Transverse colon (tissue), 4 donors: Measurements from ENCODE around the gene FLVCR2. TPM values are rescaled to one million over a fixed set of nuclear protein-coding genes. Genes with fewer than 3 reads are reported as not detected.

ENCODE experiments used
- DNase-seq: peaks from one replicate; pipeline ENCODE4 v3.0.0-alpha.2; 2019
- H3K27ac ChIP-seq, 4 donors: fragments of 200-600 bp; sonication (generic); 2 replicates each; pipeline ENCODE4 v1.5.1; 2016 to 2018; ENCODE audit warnings: inconsistent platforms in 4 of 4
- H3K27me3 ChIP-seq: fragments of 200-600 bp; sonication (generic); 2 replicates; pipeline ENCODE4 v1.5.1; 2017; ENCODE audit warnings: inconsistent platforms
- H3K36me3 ChIP-seq, 4 donors: fragments of 200-600 bp; sonication (generic); 2 replicates each; pipeline ENCODE4 v1.5.1; 2017 to 2019; ENCODE audit warnings: inconsistent platforms in 4 of 4
- H3K4me1 ChIP-seq, 4 donors: fragments of 200-600 bp; sonication (generic); 2 replicates each; pipeline ENCODE4 v1.5.1; 2017 to 2020; ENCODE audit warnings: inconsistent platforms in 4 of 4
- H3K4me3 ChIP-seq, 4 donors: fragments of 200-600 bp; sonication (generic); 1 replicate in 1 of 4; 2 replicates in 3 of 4; pipeline versions ENCODE4 v1.5.1 to v1.6.1; 2017 to 2019; ENCODE audit warnings: inconsistent platforms in 4 of 4
- H3K9me3 ChIP-seq, 2 donors: fragments of 200-600 bp; sonication (generic); 2 replicates each; pipeline ENCODE4 v1.5.1; 2017 to 2019; ENCODE audit warnings: inconsistent platforms in 2 of 2
- EP300 ChIP-seq: sonication (generic); formaldehyde crosslinking; IDR thresholded peaks from one replicate; pipeline ENCODE4 v1.6.1; 2017; ENCODE audit warnings: antibody characterized with exemption, low read depth
- POLR2A ChIP-seq: fragments of 450-650 bp; IDR thresholded peaks from one replicate; pipeline ENCODE4 v1.6.1; 2016; ENCODE audit warnings: antibody characterized with exemption, mild to moderate bottlenecking, moderate library complexity
- POLR2AphosphoS5 ChIP-seq, 3 donors: sonication (generic); formaldehyde crosslinking; IDR thresholded peaks; one replicate each; pipeline ENCODE4 v1.6.1; 2016; ENCODE audit warnings: antibody characterized with exemption in 3 of 3
- WGBS, 2 donors: methylation state at CpG; one replicate each; pipeline ENCODE4 v1.1.5; 2018; ENCODE audit warnings: low coverage in 1 of 2; 5-methylcytosine and 5-hydroxymethylcytosine counted together
- in situ Hi-C, 4 donors: fragments of 200-750 bp; cut with MboI; loops; one replicate each; pipeline versions ENCODE4 v1.15.0 to v1.15.1; 2017; ENCODE audit warnings: low sequenced_read_pairs in 3 of 4, low pct_ligation_motif_present in 1 of 4, low pct_unique_long_range_greater_than_20kb in 1 of 4
- intact Hi-C: fragments of 100-400 bp; cut with DNase I; formaldehyde crosslinking; loops from one replicate; pipeline ENCODE4 v1.15.1; 2023; ENCODE audit warnings: low total_unique reads
- total RNA-seq, 4 donors: library from RNA; depleted of rRNA; stranded (reverse); fragments of >200 nt; gene quantifications; one replicate each; pipeline ENCODE4 v1.1.0, GENCODE V29; 2016
- TF ChIP-seq, protein P1 (sequence below), 5 experiments: fragments of 200-600 bp in 3 of 5; fragments of 450-650 bp in 2 of 5; sonication (generic) in 3 of 5; IDR thresholded peaks; 1 replicate in 2 of 5; 2 replicates in 3 of 5; pipeline ENCODE4 v1.5.1; 2016 to 2017; ENCODE audit warnings: antibody characterized with exemption in 5 of 5, inconsistent platforms in 3 of 5, mild to moderate bottlenecking in 2 of 5, moderate library complexity in 1 of 5

Gene FLVCR2
- total RNA-seq, 4 donors from 2014 or later: 6.2 to 54.5 (median 45.0) TPM

GRCh38 chr14:75614179-75614578, 35.8 kb downstream of the FLVCR2 start:
- H3K27ac ChIP-seq: peak overlapping the region; percentile 18 to 43 (median 34)
- H3K4me3 ChIP-seq: no peak overlapping the region
- peaks cover 0 to 14% (median 0%) of the 10 kb centered on the region in 4 donors for H3K4me1 ChIP-seq
- no peaks in the 10 kb centered on the region for H3K9me3 ChIP-seq
- TF ChIP-seq EP300 (no peak), POLR2AphosphoS5 (IDR thresholded peaks at IDR 0.05) (no peak), POLR2A (no peak)
- TF ChIP-seq, protein P1, sequence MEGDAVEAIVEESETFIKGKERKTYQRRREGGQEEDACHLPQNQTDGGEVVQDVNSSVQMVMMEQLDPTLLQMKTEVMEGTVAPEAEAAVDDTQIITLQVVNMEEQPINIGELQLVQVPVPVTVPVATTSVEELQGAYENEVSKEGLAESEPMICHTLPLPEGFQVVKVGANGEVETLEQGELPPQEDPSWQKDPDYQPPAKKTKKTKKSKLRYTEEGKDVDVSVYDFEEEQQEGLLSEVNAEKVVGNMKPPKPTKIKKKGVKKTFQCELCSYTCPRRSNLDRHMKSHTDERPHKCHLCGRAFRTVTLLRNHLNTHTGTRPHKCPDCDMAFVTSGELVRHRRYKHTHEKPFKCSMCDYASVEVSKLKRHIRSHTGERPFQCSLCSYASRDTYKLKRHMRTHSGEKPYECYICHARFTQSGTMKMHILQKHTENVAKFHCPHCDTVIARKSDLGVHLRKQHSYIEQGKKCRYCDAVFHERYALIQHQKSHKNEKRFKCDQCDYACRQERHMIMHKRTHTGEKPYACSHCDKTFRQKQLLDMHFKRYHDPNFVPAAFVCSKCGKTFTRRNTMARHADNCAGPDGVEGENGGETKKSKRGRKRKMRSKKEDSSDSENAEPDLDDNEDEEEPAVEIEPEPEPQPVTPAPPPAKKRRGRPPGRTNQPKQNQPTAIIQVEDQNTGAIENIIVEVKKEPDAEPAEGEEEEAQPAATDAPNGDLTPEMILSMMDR (IDR thresholded peaks at IDR 0.05): no peak
- WGBS, 2 donors: 40 to 65% methylated on average over 3 to 4 of the region's 4 CpGs
- H3K27me3 ChIP-seq: no peaks in the 10 kb centered on the region
- in situ Hi-C loops: no loop called here
- no peak for DNase-seq
- intact Hi-C loops: no loop called here
- no peaks in the 10 kb centered on the region for H3K36me3 ChIP-seq

DNA sequence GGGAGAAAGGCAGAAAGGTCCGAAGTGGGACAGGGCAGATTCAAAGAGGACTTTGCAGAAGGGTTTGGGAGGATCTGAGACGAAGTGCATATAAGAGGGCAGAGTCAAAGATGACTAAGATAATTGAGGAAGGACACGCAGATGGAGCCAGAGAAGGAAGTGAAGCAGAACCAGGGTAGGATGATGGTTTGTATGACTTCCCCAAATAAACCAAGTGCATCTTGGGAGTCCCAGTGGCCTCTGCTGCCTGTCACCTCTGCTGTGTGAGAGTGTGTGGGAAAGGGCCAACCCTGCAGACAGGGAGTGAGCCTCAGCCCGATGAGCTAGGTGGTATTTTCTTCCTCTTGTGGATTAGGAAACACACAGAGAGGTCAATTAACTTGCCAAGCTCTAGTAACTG, 36.8 kb downstream of the FLVCR2 start:
- Histone ChIP-seq H3K4me3 (no peak overlapping the region), H3K4me1 (peaks cover 0 to 12% (median 0%) of the 10 kb centered on the region in 4 donors), H3K27ac (peak overlapping the region; percentile 18 to 43 (median 34)), H3K27me3 (no peaks in the 10 kb centered on the region), H3K9me3 (no peaks in the 10 kb centered on the region), H3K36me3 (no peaks in the 10 kb centered on the region)
- no peak for DNase-seq
- in situ Hi-C loops (no loop called here), intact Hi-C loops (no loop called here)
- TF ChIP-seq, protein P1 (IDR thresholded peaks at IDR 0.05): no peak
- peak in 2 of 3 donors; percentile 16 to 38 for TF ChIP-seq POLR2AphosphoS5 (IDR thresholded peaks at IDR 0.05)
- 64 to 83% methylated on average over 3 to 4 of the region's 4 CpGs for WGBS, 2 donors

DNA sequence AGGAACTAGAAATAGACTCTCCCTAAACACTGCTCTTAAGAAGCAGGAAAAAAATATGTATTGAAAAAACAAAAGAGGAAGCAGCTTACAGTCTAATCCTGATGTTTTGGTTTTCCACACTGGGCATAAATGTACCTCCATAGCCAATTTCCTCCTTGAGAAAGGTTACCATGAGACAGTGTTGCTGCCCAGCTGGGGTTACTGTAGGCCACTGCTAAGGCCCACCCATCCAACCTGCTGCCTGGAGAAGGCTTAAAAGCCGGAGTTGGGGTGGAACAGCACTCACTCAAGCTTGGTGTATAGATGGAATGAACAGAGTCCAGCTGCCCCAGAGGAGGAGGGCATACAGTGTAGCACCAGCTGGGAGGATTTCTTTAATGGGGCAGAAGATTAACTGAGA, 41.1 kb downstream of the FLVCR2 start:
- intact Hi-C loops: no loop called here
- H3K27ac ChIP-seq: peak overlapping the region in 2 of 4 donors; percentile 16 to 25

DNA sequence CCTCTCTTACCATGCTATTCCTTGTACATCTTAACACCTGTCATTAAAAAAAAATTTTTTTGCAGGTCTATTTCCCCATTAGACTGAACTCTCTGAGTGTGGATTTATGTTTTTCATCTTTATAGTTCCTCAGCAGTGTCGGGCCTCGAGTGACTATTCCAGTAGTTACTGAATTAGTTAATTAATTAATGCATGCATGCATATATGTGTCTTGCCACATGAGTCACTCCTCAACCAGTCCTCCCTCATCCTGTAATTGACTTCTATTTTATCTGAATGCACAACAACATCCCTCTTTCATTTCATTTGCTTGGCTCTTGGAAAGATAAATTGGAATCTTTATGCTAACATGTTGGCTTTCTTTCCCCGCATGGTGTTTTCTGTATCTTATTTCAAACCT, 46.6 kb downstream of the FLVCR2 start:
- in situ Hi-C loops: no loop called here
- WGBS, 2 donors: 81 to 100% methylated on average over 1 to 3 of the region's 3 CpGs
- Histone ChIP-seq H3K4me3 (no peak overlapping the region), H3K27ac (no peak overlapping the region), H3K4me1 (peaks cover 0 to 21% (median 7%) of the 10 kb centered on the region in 4 donors), H3K9me3 (no peaks in the 10 kb centered on the region), H3K27me3 (no peaks in the 10 kb centered on the region), H3K36me3 (no peaks in the 10 kb centered on the region)
- intact Hi-C loops: no loop called here
- DNase-seq: no peak
- no peak for TF ChIP-seq POLR2AphosphoS5 (IDR thresholded peaks at IDR 0.05)
- no peak for TF ChIP-seq EP300
- TF ChIP-seq, protein P1 (IDR thresholded peaks at IDR 0.05): no peak
- TF ChIP-seq POLR2A: no peak

More for the DNA sequence above, 41.1 kb downstream of the FLVCR2 start:
- Histone ChIP-seq H3K9me3 (no peaks in the 10 kb centered on the region), H3K4me1 (peaks cover 0 to 28% (median 6%) of the 10 kb centered on the region in 4 donors), H3K36me3 (no peaks in the 10 kb centered on the region), H3K27me3 (no peaks in the 10 kb centered on the region), H3K4me3 (no peak overlapping the region)
- in situ Hi-C loops: no loop called here
- TF ChIP-seq, protein P1 (IDR thresholded peaks at IDR 0.05): no peak
- peak in 1 of 3 donors; percentile 31 for TF ChIP-seq POLR2AphosphoS5 (IDR thresholded peaks at IDR 0.05)
- no peak for DNase-seq
- WGBS, 2 donors: 83 to 92% methylated on average over 1 of the region's 1 CpG
